Activated CD8-positive, alpha-beta memory T cell treated with anti-CD3 and anti-CD28 coated beads, Interleukin-2, amount 50 U/mL, for 4 hours (primary cell): ENCODE measurements around the gene HOXD12.

Experiments
- DNase-seq: peaks from one replicate; pipeline ENCODE4 v3.0.0-alpha.2; 2020

The HOXD12 gene, protein sequence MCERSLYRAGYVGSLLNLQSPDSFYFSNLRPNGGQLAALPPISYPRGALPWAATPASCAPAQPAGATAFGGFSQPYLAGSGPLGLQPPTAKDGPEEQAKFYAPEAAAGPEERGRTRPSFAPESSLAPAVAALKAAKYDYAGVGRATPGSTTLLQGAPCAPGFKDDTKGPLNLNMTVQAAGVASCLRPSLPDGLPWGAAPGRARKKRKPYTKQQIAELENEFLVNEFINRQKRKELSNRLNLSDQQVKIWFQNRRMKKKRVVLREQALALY

GRCh38 chr2:176099728-176100546 is at the start of gene HOXD12:
Gene HOXD12, plus strand, starts transcription at chr2:176099795. Its CDS starts 7 bp downstream, at chr2:176099802.
- no peak for DNase-seq

DNA sequence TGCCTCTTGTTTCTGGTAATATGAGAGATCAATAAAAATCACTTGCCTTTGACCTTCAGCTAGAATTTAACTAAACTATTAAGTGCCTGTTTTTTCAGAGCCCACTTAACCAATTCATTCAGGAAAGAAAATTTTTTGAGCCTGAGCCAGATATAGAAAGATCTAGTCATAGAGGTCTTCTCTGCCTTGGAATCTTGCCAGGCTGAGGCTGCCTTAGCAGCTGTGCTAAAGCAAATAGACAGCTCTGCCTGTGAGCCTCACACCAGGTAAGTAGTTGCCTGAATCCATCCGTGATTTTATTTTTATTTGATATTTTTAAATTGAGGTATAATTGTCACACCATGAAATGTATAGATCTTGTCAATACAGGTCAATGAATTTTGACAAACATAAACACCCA is 43.2 kb upstream of the HOXD12 start:
- no peak for DNase-seq

DNA sequence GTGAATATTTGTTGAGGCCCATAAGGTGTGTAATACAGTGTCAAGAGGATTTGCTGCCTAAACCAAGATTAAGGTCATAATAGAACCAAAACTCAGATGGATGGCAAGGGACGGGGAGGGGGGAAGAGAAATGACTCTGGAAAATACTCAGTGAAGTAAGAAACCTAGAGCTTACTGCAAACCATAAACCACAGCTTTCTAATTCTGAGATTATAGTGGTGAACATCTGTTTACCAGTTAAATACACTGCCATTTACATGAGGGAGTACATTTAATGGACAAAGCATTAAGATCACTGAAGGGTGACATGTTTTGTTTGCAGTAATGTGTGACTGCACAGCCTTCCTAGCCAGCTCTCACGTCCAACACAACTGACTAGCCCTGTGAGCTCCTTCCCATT is 35.6 kb upstream of the HOXD12 start:
- DNase-seq = no peak

- DNase-seq = no peak
These were observed 32.7 kb upstream of the HOXD12 start for GRCh38 chr2:176066645-176067588.

- no peak for DNase-seq
These were observed 31.8 kb upstream of the HOXD12 start for GRCh38 chr2:176067589-176068418.

GRCh38 chr2:176068419-176068832 is 31.2 kb upstream of the HOXD12 start:
- DNase-seq = no peak

GRCh38 chr2:176071330-176072291 is 28.0 kb upstream of the HOXD12 start:
- no peak for DNase-seq

DNA sequence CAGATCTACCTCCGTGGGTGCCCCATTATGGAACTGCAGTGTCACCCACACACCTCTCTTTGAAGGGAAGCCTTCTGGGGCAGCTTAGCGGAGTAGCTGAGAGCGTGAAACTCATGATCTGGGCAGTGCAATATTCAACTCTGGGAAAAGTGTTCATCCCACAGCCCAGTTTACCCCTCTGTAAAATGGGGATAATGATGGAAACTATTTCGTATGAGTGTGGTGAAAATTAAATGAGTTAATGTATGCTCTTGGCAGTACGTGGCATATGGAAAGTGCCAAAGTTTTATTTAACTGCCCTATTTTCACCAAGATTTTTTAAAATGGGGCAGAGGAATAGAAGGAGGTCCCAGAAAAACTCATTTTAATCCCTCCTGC is 27.3 kb upstream of the HOXD12 start:
- no peak for DNase-seq

GRCh38 chr2:176072951-176073904 is 26.4 kb upstream of the HOXD12 start:
- no peak for DNase-seq

- DNase-seq = no peak
These were observed 24.6 kb upstream of the HOXD12 start for GRCh38 chr2:176074919-176075425.

- no peak for DNase-seq
These were observed 24.1 kb upstream of the HOXD12 start for GRCh38 chr2:176075481-176075880.

GRCh38 chr2:176076063-176076462 is 23.5 kb upstream of the HOXD12 start:
- DNase-seq = no peak

DNA sequence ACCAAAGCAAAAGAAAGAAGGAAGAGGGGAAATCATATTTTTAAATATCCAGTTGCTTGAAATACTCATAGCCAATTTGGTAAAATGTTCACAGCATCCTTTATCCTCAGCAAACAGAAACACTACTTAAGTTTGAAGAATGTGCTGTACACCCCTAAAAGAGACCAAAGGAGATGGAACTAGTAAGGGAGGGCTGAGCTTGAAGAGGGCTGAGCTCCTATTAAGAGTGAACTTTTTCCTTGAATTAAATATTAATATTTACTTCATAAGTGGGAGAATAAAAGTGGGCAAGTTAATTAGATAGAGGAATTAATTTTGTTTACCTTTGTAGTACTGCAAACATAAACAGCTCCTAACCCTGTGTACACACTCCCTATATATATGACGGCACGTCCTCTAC is 22.8 kb upstream of the HOXD12 start:
- no peak for DNase-seq

DNA sequence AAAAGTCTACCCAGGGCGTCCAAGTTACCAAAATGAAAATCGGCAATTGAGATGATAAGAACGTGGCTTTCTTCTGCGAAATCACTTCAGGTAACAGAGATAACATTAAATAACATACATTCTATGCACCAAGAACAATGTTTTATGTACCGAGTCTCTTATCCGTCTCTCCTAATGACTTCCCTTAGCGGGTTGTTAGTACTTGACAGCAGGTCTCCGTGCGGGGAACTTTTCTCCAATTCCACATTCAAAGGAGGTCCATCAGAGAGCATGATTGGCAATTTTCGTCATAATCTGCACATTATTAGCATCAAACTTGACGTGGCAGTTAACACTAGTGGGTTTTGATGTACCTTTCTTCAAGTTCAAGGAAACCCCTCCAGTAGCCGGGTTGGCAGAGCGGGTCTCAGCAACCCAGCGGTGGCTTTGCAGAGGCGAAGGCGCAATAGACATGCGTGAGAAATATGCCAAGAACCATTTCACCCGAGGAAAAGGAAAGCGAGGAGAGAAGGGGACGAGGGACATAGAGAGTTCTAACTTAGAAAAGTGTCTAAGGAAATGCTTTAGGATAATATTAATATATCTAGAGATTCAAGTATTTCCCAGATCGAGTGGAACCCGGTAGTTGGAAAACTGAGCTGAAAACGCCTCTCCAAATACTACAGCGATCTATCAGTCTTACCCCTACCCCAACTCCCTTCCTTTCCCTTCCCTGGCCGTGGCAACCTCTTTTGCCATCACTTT is 20.9 kb upstream of the HOXD12 start:
- no peak for DNase-seq

DNA sequence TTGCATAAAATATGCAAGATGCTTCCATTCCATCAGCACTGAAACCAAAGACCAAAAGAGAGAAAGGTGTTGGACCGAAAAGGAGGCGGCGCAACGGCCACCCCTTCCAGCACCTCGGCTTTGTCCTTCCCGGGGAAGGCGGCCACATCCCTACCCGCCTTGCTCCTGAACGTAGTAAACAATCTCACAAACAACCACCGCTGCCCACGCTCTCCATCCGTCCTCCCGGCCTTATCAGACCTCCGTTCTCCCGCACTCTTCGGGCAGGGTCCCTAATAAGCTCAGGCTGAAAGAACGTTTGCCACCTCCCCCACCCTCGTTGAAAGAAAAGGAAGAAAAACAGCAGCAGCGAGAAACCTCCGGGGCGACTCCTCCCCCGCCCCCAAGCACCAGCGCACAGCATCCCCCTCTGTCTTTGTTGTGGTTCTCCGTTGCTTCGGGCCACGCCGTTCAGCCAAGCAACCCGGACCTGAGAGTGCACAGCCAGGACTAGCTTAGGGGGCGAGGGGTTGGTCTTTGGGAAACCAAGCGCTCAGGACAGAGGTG is 20.2 kb upstream of the HOXD12 start:
- no peak for DNase-seq

GRCh38 chr2:176079831-176080539 is 19.6 kb upstream of the HOXD12 start:
- no peak for DNase-seq

- no peak for DNase-seq
These were observed 18.8 kb upstream of the HOXD12 start for GRCh38 chr2:176080540-176081375.
